Nephron progenitor cell (in vitro differentiated cells): ENCODE data around the gene FAM120A.

Source experiments
- DNase-seq: peaks from one replicate; pipeline ENCODE4 v3.0.0; 2021
- H3K27ac Mint-ChIP-seq: 2 replicates; pipeline ENCODE4 v1.8.0; 2021; ENCODE audit warnings: mild to moderate bottlenecking, moderate library complexity, mixed read lengths
- H3K27me3 Mint-ChIP-seq: 2 replicates; pipeline ENCODE4 v1.8.0; 2021; ENCODE audit warnings: mild to moderate bottlenecking, low read depth, mixed read lengths; ENCODE audit not compliant: poor library complexity
- H3K36me3 Mint-ChIP-seq: 2 replicates; pipeline ENCODE4 v1.8.0; 2021; ENCODE audit warnings: low read depth, mixed read lengths
- H3K4me1 Mint-ChIP-seq: 2 replicates; pipeline ENCODE4 v1.8.0; 2021; ENCODE audit warnings: mixed read lengths
- H3K4me3 Mint-ChIP-seq: 2 replicates; pipeline ENCODE4 v1.8.0; 2021; ENCODE audit warnings: mild to moderate bottlenecking, moderate library complexity, mixed read lengths
- H3K9me3 Mint-ChIP-seq: 2 replicates; pipeline ENCODE4 v1.8.0; 2021; ENCODE audit warnings: mild to moderate bottlenecking, moderate library complexity, mixed read lengths
- TF ChIP-seq, protein P1 (sequence below): fragments of 200-600 bp; sonication (generic); IDR thresholded peaks from 2 replicates; pipeline ENCODE4 v1.5.0; 2021; ENCODE audit warnings: antibody characterized with exemption

FAM120A gene, protein sequence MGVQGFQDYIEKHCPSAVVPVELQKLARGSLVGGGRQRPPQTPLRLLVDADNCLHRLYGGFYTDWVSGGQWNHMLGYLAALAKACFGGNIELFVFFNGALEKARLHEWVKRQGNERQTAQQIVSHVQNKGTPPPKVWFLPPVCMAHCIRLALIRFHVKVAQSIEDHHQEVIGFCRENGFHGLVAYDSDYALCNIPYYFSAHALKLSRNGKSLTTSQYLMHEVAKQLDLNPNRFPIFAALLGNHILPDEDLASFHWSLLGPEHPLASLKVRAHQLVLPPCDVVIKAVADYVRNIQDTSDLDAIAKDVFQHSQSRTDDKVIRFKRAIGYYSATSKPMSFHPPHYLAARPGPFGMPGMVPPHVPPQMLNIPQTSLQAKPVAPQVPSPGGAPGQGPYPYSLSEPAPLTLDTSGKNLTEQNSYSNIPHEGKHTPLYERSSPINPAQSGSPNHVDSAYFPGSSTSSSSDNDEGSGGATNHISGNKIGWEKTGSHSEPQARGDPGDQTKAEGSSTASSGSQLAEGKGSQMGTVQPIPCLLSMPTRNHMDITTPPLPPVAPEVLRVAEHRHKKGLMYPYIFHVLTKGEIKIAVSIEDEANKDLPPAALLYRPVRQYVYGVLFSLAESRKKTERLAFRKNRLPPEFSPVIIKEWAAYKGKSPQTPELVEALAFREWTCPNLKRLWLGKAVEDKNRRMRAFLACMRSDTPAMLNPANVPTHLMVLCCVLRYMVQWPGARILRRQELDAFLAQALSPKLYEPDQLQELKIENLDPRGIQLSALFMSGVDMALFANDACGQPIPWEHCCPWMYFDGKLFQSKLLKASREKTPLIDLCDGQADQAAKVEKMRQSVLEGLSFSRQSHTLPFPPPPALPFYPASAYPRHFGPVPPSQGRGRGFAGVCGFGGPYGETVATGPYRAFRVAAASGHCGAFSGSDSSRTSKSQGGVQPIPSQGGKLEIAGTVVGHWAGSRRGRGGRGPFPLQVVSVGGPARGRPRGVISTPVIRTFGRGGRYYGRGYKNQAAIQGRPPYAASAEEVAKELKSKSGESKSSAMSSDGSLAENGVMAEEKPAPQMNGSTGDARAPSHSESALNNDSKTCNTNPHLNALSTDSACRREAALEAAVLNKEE

GRCh38 chr9:93450945-93451815 is at the start of gene FAM120A:
TSS of gene FAM120A (plus strand) at chr9:93451685. CDS start at chr9:93451916, 231 bp downstream.
- peaks cover 41% of the 10 kb centered on the region for H3K36me3 Mint-ChIP-seq
- TF ChIP-seq, protein P1, sequence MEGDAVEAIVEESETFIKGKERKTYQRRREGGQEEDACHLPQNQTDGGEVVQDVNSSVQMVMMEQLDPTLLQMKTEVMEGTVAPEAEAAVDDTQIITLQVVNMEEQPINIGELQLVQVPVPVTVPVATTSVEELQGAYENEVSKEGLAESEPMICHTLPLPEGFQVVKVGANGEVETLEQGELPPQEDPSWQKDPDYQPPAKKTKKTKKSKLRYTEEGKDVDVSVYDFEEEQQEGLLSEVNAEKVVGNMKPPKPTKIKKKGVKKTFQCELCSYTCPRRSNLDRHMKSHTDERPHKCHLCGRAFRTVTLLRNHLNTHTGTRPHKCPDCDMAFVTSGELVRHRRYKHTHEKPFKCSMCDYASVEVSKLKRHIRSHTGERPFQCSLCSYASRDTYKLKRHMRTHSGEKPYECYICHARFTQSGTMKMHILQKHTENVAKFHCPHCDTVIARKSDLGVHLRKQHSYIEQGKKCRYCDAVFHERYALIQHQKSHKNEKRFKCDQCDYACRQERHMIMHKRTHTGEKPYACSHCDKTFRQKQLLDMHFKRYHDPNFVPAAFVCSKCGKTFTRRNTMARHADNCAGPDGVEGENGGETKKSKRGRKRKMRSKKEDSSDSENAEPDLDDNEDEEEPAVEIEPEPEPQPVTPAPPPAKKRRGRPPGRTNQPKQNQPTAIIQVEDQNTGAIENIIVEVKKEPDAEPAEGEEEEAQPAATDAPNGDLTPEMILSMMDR: no peak
- H3K4me1 Mint-ChIP-seq: peaks cover 33% of the 10 kb centered on the region
- H3K4me3 Mint-ChIP-seq: peak within 1 kb of the TSS; percentile 97
- no peaks in the 10 kb centered on the region for H3K9me3 Mint-ChIP-seq
- peak; percentile 72 for DNase-seq
- H3K27ac Mint-ChIP-seq: peak within 1 kb of the TSS; percentile 97
- H3K27me3 Mint-ChIP-seq: no peaks in the 10 kb centered on the region

GRCh38 chr9:93406371-93406770 is 45.1 kb upstream of the FAM120A start:
- no peaks in the 10 kb centered on the region for H3K4me1 Mint-ChIP-seq
- no peaks in the 10 kb centered on the region for H3K36me3 Mint-ChIP-seq
- no peak overlapping the region for H3K27ac Mint-ChIP-seq
- TF ChIP-seq, protein P1: no peak
- H3K9me3 Mint-ChIP-seq: no peaks in the 10 kb centered on the region
- H3K4me3 Mint-ChIP-seq: no peak overlapping the region
- H3K27me3 Mint-ChIP-seq: peaks cover 12% of the 10 kb centered on the region
- no peak for DNase-seq

GRCh38 chr9:93413530-93413929 is 38.0 kb upstream of the FAM120A start:
- peaks cover 13% of the 10 kb centered on the region for H3K9me3 Mint-ChIP-seq
- H3K4me1 Mint-ChIP-seq: no peaks in the 10 kb centered on the region
- peaks cover 14% of the 10 kb centered on the region for H3K27me3 Mint-ChIP-seq
- H3K36me3 Mint-ChIP-seq: no peaks in the 10 kb centered on the region
- no peak overlapping the region for H3K27ac Mint-ChIP-seq
- TF ChIP-seq, protein P1: no peak
- H3K4me3 Mint-ChIP-seq: no peak overlapping the region
- DNase-seq: no peak

GRCh38 chr9:93415176-93415690 is 36.3 kb upstream of the FAM120A start:
- peaks cover 23% of the 10 kb centered on the region for H3K9me3 Mint-ChIP-seq
- H3K36me3 Mint-ChIP-seq: peaks cover 7% of the 10 kb centered on the region
- TF ChIP-seq, protein P1: no peak
- H3K4me3 Mint-ChIP-seq: no peak overlapping the region
- no peak overlapping the region for H3K27ac Mint-ChIP-seq
- H3K4me1 Mint-ChIP-seq: no peaks in the 10 kb centered on the region
- DNase-seq: no peak
- H3K27me3 Mint-ChIP-seq: peaks cover 10% of the 10 kb centered on the region

DNA sequence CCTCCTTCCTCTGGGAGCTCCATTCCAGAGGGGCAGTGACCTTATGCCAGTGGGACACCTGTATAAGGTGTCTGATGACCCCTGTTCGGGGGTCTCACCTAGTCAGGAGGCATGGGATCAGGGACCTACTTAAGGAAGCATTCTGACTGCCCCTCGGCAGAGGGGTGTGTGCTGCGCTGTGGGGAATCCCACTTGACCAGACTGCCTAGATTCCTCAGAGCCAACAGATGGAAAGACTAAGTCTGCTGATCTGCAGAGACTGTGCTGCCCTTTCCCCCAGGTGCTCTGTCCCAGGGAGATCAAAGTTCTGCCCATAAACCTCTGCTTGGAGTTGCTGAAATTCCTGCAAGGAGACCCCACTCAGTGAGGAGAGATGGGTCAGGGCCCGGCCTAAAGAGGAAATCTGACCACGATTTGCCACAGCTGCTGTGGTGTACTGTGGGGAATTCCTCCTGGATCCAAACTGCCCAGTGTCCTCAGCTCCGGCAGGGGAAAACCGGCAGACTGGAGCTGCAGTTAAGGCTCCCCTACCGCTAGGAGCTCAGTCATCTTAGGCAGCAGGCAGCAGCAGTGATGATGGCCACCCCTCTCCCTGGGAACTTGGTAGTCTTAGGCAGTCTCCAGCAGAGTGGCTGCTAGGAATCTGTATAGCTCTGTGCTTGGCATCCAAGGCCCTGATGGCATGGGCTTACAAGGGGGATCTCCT is 34.8 kb upstream of the FAM120A start:
- Mint-ChIP-seq H3K4me1 (no peaks in the 10 kb centered on the region), H3K27ac (no peak overlapping the region), H3K36me3 (peaks cover 7% of the 10 kb centered on the region), H3K27me3 (peaks cover 5% of the 10 kb centered on the region), H3K4me3 (no peak overlapping the region), H3K9me3 (peaks cover 23% of the 10 kb centered on the region)
- DNase-seq: no peak
- TF ChIP-seq, protein P1: no peak
